ENCODE measurements around the gene HLA-C. TPM values are rescaled to one million over a fixed set of nuclear protein-coding genes. Genes with fewer than 3 reads are reported as not detected.

HLA-C gene
- total and polyA plus RNA-seq, 2 experiments from 2014 or later, result 157 to 244 TPM

DNA sequence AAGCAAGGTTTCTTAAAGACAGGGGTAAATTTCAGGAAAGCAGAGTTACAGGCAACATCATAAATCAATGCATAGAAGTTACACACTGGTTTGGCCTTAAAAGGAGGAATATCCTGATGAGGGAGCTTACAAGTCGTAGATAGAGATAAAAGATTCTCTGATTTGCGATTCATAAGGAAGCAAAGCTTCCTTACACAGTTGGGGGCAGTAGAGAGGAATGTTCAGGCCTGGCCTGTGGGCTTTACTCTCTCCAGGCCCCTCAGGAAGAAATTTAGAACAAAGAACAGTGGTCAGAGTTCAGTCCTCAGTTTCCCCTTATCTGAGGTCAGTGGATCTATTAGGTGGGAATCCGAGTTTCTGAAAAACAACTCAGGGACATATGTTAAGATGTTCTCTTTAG, 19.3 kb downstream of the HLA-C start:
- Histone ChIP-seq H3K4me1 (ENCODE audit: insufficient read depth) (no peaks in the 10 kb centered on the region), H3K9me2 (ENCODE audit: insufficient read depth) (no peaks in the 10 kb centered on the region), H3K27ac (no peak overlapping the region), H3K4me2 (ENCODE audit: unreplicated experiment) (no peak overlapping the region), H3K4me3 (no peak overlapping the region), H3F3A (ENCODE audit: insufficient read depth) (no peaks in the 10 kb centered on the region), H2AFZ (no peak overlapping the region), H4K20me1 (ENCODE audit: insufficient read depth) (no peaks in the 10 kb centered on the region), H3K9ac (no peak overlapping the region), H3K79me2 (ENCODE audit: insufficient read depth) (no peaks in the 10 kb centered on the region), H3K9me3 (ENCODE audit: low read depth) (no peaks in the 10 kb centered on the region), H3K27me3 (replicated peaks; ENCODE audit: insufficient read depth) (peaks cover 9% of the 10 kb centered on the region; the same call in 1 of the 2 replicates), H3K36me3 (ENCODE audit: low read depth) (no peaks in the 10 kb centered on the region)
- no peak for TF ChIP-seq EZH2phosphoT487 (IDR thresholded peaks at IDR 0.05; ENCODE audit: insufficient read depth, low read depth)
- TF ChIP-seq EZH2 (IDR thresholded peaks at IDR 0.05; ENCODE audit: insufficient read depth, poor library complexity, severe bottlenecking), result no peak
- in situ Hi-C loops (cut with MboI), result no loop called here
- DNase-seq, result no peak
- WGBS, 2 experiments (ENCODE audit: low coverage in 1 of 2, low lambda C conversion rate in 2 of 2, missing lambda C conversion rate in 2 of 2), result 24% methylated on average over 3 of the region's 3 CpGs

DNA sequence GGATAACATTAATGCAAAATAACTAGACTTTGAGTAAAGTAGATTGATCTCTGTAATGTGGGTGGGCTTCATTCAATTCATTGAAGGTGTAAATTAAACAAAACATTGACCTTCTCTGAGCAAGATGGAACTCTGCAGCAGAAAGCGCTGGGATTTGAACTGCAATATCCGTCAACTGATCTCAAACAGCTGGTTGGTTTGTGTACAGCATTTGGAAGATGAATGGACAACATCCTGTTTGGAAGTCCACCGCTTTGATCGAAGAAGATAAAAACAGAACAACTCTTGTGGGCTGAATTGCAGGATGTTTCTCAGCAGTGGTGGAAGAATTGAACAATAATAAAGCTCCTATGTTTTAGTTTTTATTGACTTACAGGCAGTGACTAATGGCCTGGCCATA, 20.6 kb downstream of the HLA-C start:
- TF ChIP-seq EZH2phosphoT487 (IDR thresholded peaks at IDR 0.05; ENCODE audit: insufficient read depth, low read depth) (no peak), EZH2 (IDR thresholded peaks at IDR 0.05; ENCODE audit: insufficient read depth, poor library complexity, severe bottlenecking) (no peak)
- no peak overlapping the region for H3K4me3 ChIP-seq
- no peaks in the 10 kb centered on the region for H3K79me2 ChIP-seq (ENCODE audit: insufficient read depth)
- WGBS, 2 experiments (ENCODE audit: low coverage in 1 of 2, low lambda C conversion rate in 2 of 2, missing lambda C conversion rate in 2 of 2), result 52 to 54% methylated on average over 4 of the region's 4 CpGs
- peaks cover 9% of the 10 kb centered on the region; the same call in 1 of the 2 replicates for H3K27me3 ChIP-seq (replicated peaks; ENCODE audit: insufficient read depth)
- no peaks in the 10 kb centered on the region for H4K20me1 ChIP-seq (ENCODE audit: insufficient read depth)
- no peaks in the 10 kb centered on the region for H3K9me3 ChIP-seq (ENCODE audit: low read depth)
- H3K36me3 ChIP-seq (ENCODE audit: low read depth), result no peaks in the 10 kb centered on the region
- H3K4me1 ChIP-seq (ENCODE audit: insufficient read depth), result peaks cover 1% of the 10 kb centered on the region; the same call in 1 of the 2 replicates
- no peak overlapping the region for H2AFZ ChIP-seq
- no peak for DNase-seq
- H3K4me2 ChIP-seq (ENCODE audit: unreplicated experiment), result no peak overlapping the region
- in situ Hi-C loops (cut with MboI), result no loop called here
- no peaks in the 10 kb centered on the region for H3K9me2 ChIP-seq (ENCODE audit: insufficient read depth)
- H3K9ac ChIP-seq, result no peak overlapping the region
- no peak overlapping the region for H3K27ac ChIP-seq
- peaks cover 2% of the 10 kb centered on the region for H3F3A ChIP-seq (ENCODE audit: insufficient read depth)

DNA sequence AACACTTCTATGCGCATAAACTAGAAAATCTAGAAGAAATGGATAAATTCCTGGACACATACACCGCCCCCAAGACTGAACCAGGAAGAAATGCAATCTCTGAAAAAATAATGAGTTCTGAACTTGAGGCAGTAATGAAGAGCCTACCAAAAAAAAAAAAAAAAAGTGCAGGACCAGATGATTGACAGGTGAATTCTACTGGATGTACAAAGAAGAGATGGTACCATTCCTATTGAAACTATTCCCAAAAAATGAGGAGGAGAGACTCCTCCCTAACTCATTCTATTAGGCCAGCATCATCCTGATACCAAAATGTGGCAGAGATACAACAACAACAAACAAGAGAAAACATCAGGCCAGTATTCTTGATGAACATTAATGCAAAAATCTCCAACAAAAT, 22.7 kb downstream of the HLA-C start:
- WGBS, 2 experiments (ENCODE audit: low coverage in 1 of 2, low lambda C conversion rate in 2 of 2, missing lambda C conversion rate in 2 of 2), result 11 to 12% methylated on average over 2 of the region's 2 CpGs

DNA sequence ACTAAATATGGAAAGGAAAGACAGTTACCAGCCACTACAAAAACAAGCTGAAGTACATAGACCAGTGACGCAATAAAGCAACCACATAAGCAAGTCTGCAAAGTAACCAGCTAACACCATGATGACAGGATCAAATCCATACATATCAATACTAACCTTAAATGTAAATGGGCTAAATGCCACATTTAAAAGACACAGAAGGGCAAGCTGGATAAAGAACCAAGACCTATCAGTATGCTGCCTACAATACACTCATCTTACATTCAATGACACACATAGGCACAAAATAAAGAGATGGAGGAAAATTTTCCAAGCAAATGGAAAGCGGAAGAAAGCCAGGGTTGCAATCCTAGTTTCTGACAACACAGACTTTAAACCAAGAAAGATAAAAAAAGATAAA, 24.1 kb downstream of the HLA-C start:
- H3K4me1 ChIP-seq (ENCODE audit: insufficient read depth), result peaks cover 7% of the 10 kb centered on the region; the same call in 1 of the 2 replicates
- H3K4me2 ChIP-seq (ENCODE audit: unreplicated experiment), result no peak overlapping the region
- peaks cover 15% of the 10 kb centered on the region for H3K27me3 ChIP-seq (replicated peaks; ENCODE audit: insufficient read depth)
- 79 to 80% methylated on average over 2 of the region's 2 CpGs for WGBS, 2 experiments (ENCODE audit: low coverage in 1 of 2, low lambda C conversion rate in 2 of 2, missing lambda C conversion rate in 2 of 2)
- TF ChIP-seq EZH2phosphoT487 (IDR thresholded peaks at IDR 0.05; ENCODE audit: insufficient read depth, low read depth) (no peak), EZH2 (IDR thresholded peaks at IDR 0.05; ENCODE audit: insufficient read depth, poor library complexity, severe bottlenecking) (no peak)
- H3K27ac ChIP-seq, result no peak overlapping the region
- H3K36me3 ChIP-seq (ENCODE audit: low read depth), result no peaks in the 10 kb centered on the region
- peaks cover 7% of the 10 kb centered on the region for H3F3A ChIP-seq (ENCODE audit: insufficient read depth)
- in situ Hi-C loops (cut with MboI), result no loop called here
- no peaks in the 10 kb centered on the region for H3K9me3 ChIP-seq (ENCODE audit: low read depth)
- no peak overlapping the region for H3K4me3 ChIP-seq
- no peaks in the 10 kb centered on the region for H4K20me1 ChIP-seq (ENCODE audit: insufficient read depth)
- no peak overlapping the region for H3K9ac ChIP-seq
- H3K9me2 ChIP-seq (ENCODE audit: insufficient read depth), result no peaks in the 10 kb centered on the region
- no peaks in the 10 kb centered on the region for H3K79me2 ChIP-seq (ENCODE audit: insufficient read depth)
- no peak for DNase-seq
- H2AFZ ChIP-seq, result no peak overlapping the region

More for the DNA sequence above, 22.7 kb downstream of the HLA-C start:
- Histone ChIP-seq H3F3A (ENCODE audit: insufficient read depth) (peaks cover 7% of the 10 kb centered on the region), H3K27ac (no peak overlapping the region), H3K9me3 (ENCODE audit: low read depth) (no peaks in the 10 kb centered on the region), H3K79me2 (ENCODE audit: insufficient read depth) (no peaks in the 10 kb centered on the region), H3K36me3 (ENCODE audit: low read depth) (no peaks in the 10 kb centered on the region), H4K20me1 (ENCODE audit: insufficient read depth) (no peaks in the 10 kb centered on the region), H2AFZ (no peak overlapping the region), H3K4me1 (ENCODE audit: insufficient read depth) (peaks cover 7% of the 10 kb centered on the region; the same call in 1 of the 2 replicates), H3K9ac (no peak overlapping the region), H3K9me2 (ENCODE audit: insufficient read depth) (no peaks in the 10 kb centered on the region), H3K4me2 (ENCODE audit: unreplicated experiment) (no peak overlapping the region), H3K4me3 (no peak overlapping the region), H3K27me3 (replicated peaks; ENCODE audit: insufficient read depth) (peaks cover 9% of the 10 kb centered on the region; the same call in 1 of the 2 replicates)
- in situ Hi-C loops (cut with MboI), result no loop called here
- TF ChIP-seq EZH2 (IDR thresholded peaks at IDR 0.05; ENCODE audit: insufficient read depth, poor library complexity, severe bottlenecking) (no peak), EZH2phosphoT487 (IDR thresholded peaks at IDR 0.05; ENCODE audit: insufficient read depth, low read depth) (no peak)
- no peak for DNase-seq

Data from GM23248 (cell line).